Peyer's patch (tissue), 4 donors: ENCODE results near the gene NALCN. TPM values are rescaled to one million over a fixed set of nuclear protein-coding genes. Genes with fewer than 3 reads are reported as not detected.

Source experiments
- DNase-seq, 3 donors: peaks; one replicate each; pipeline ENCODE4 v3.0.0-alpha.2; 2017 to 2019
- H3K27ac ChIP-seq, 4 donors: fragments of 200-600 bp; sonication (generic); one replicate each; pipeline ENCODE4 v1.5.1; 2016 to 2019
- H3K27me3 ChIP-seq, 2 donors: fragments of 200-600 bp; sonication (generic); one replicate each; pipeline ENCODE4 v1.5.1; 2019
- H3K36me3 ChIP-seq, 3 donors: fragments of 200-600 bp; sonication (generic); one replicate each; pipeline ENCODE4 v1.5.1; 2016 to 2019
- H3K4me1 ChIP-seq, 4 donors: fragments of 200-600 bp; sonication (generic); one replicate each; pipeline ENCODE4 v1.5.1; 2016 to 2019
- H3K4me3 ChIP-seq, 4 donors: fragments of 200-600 bp; sonication (generic); 1 replicate in 3 of 4; 2 replicates in 1 of 4; pipeline ENCODE4 v1.5.1; 2016 to 2019; ENCODE audit warnings: mild to moderate bottlenecking in 1 of 4
- H3K9me3 ChIP-seq, 4 donors: fragments of 200-600 bp; sonication (generic); one replicate each; pipeline ENCODE4 v1.5.1; 2016 to 2019; ENCODE audit warnings: mild to moderate bottlenecking in 1 of 4
- CTCF ChIP-seq, 6 experiments: fragments of 450-650 bp in 4 of 6; fragments of 200-600 bp in 2 of 6; sonication (generic) in 1 of 6; IDR thresholded peaks; one replicate each; pipeline ENCODE4 v1.5.1; 2017 to 2019; ENCODE audit warnings: antibody characterized with exemption in 6 of 6, mild to moderate bottlenecking in 3 of 6, moderate library complexity in 1 of 6
- POLR2A ChIP-seq, 2 donors: fragments of 450-650 bp; IDR thresholded peaks; one replicate each; pipeline ENCODE4 v1.5.1; 2017; ENCODE audit warnings: antibody characterized with exemption in 2 of 2, mild to moderate bottlenecking in 2 of 2, moderate library complexity in 2 of 2
- total RNA-seq, 4 donors: library from RNA; depleted of rRNA; stranded (reverse); fragments of >200 nt; gene quantifications; one replicate each; pipeline ENCODE4 v1.1.0, GENCODE V29; 2016

NALCN gene
- total RNA-seq, 4 donors from 2014 or later: 0.13 to 0.18 TPM; not detected in 2

- no peaks in the 10 kb centered on the region for H3K27me3 ChIP-seq
- no peaks in the 10 kb centered on the region for H3K4me1 ChIP-seq
- no peaks in the 10 kb centered on the region for H3K9me3 ChIP-seq
- H3K4me3 ChIP-seq: no peak overlapping the region
- DNase-seq: no peak
- no peaks in the 10 kb centered on the region for H3K36me3 ChIP-seq
- TF ChIP-seq POLR2A (IDR thresholded peaks at IDR 0.05) (no peak), CTCF (IDR thresholded peaks at IDR 0.05) (no peak)
- no peak overlapping the region for H3K27ac ChIP-seq
These were observed 17.4 kb downstream of the NALCN start for GRCh38 chr13:101398920-101399319.

GRCh38 chr13:101398191-101398590 is 18.1 kb downstream of the NALCN start:
- no peak for TF ChIP-seq POLR2A (IDR thresholded peaks at IDR 0.05)
- no peak for TF ChIP-seq CTCF (IDR thresholded peaks at IDR 0.05)
- no peak for DNase-seq
- H3K36me3 ChIP-seq: no peaks in the 10 kb centered on the region
- no peaks in the 10 kb centered on the region for H3K27me3 ChIP-seq
- H3K4me3 ChIP-seq: no peak overlapping the region
- no peak overlapping the region for H3K27ac ChIP-seq
- H3K4me1 ChIP-seq: no peaks in the 10 kb centered on the region
- no peaks in the 10 kb centered on the region for H3K9me3 ChIP-seq

GRCh38 chr13:101397742-101398141 is 18.6 kb downstream of the NALCN start:
- TF ChIP-seq POLR2A (IDR thresholded peaks at IDR 0.05): no peak
- no peak for TF ChIP-seq CTCF (IDR thresholded peaks at IDR 0.05)
- Histone ChIP-seq H3K4me1 (no peaks in the 10 kb centered on the region), H3K4me3 (no peak overlapping the region), H3K27me3 (no peaks in the 10 kb centered on the region), H3K9me3 (no peaks in the 10 kb centered on the region), H3K27ac (no peak overlapping the region), H3K36me3 (no peaks in the 10 kb centered on the region)
- DNase-seq: no peak

GRCh38 chr13:101394605-101395004 is 21.7 kb downstream of the NALCN start:
- H3K4me3 ChIP-seq: no peak overlapping the region
- DNase-seq: no peak
- TF ChIP-seq POLR2A (IDR thresholded peaks at IDR 0.05) (no peak), CTCF (IDR thresholded peaks at IDR 0.05) (no peak)
- no peaks in the 10 kb centered on the region for H3K27me3 ChIP-seq
- no peaks in the 10 kb centered on the region for H3K36me3 ChIP-seq
- H3K9me3 ChIP-seq: no peaks in the 10 kb centered on the region
- no peaks in the 10 kb centered on the region for H3K4me1 ChIP-seq
- H3K27ac ChIP-seq: no peak overlapping the region

GRCh38 chr13:101393140-101393539 is 23.2 kb downstream of the NALCN start:
- Histone ChIP-seq H3K36me3 (no peaks in the 10 kb centered on the region), H3K4me1 (no peaks in the 10 kb centered on the region), H3K27me3 (no peaks in the 10 kb centered on the region), H3K27ac (no peak overlapping the region), H3K9me3 (no peaks in the 10 kb centered on the region), H3K4me3 (no peak overlapping the region)
- TF ChIP-seq POLR2A (IDR thresholded peaks at IDR 0.05): no peak
- no peak for TF ChIP-seq CTCF (IDR thresholded peaks at IDR 0.05)
- no peak for DNase-seq

- no peaks in the 10 kb centered on the region for H3K36me3 ChIP-seq
- no peak for TF ChIP-seq POLR2A (IDR thresholded peaks at IDR 0.05)
- no peak for TF ChIP-seq CTCF (IDR thresholded peaks at IDR 0.05)
- no peak overlapping the region for H3K4me3 ChIP-seq
- DNase-seq: no peak
- H3K27ac ChIP-seq: no peak overlapping the region
- H3K27me3 ChIP-seq: no peaks in the 10 kb centered on the region
- H3K9me3 ChIP-seq: no peaks in the 10 kb centered on the region
- no peaks in the 10 kb centered on the region for H3K4me1 ChIP-seq
These were observed 25.8 kb downstream of the NALCN start for GRCh38 chr13:101390461-101390860.
